Activated CD8-positive, alpha-beta memory T cell treated with anti-CD3 and anti-CD28 coated beads, Interleukin-2, amount 10 ng/mL, durations not matched to agents 7 days and 5 days (primary cell): ENCODE measurements around the gene CAMTA1. TPM values are rescaled to one million over a fixed set of nuclear protein-coding genes. Genes with fewer than 3 reads are reported as not detected.

Source experiments
- ATAC-seq: fragments of 150-1000 bp; cut with Tn5 transposase; one replicate; pipeline ENCODE4 v1.10.0; 2021; ENCODE audit warnings: moderate library complexity
- CTCF ChIA-PET: fragments of 350-600 bp; sonication (Branson Sonifier 250); formaldehyde crosslinking; loops from one replicate; lab custom pipeline; 2021; ENCODE audit warnings: antibody characterized with exemption; lab: Charles Lee
- DNase-seq: peaks from one replicate; pipeline ENCODE4 v3.0.0-alpha.2; 2020
- H3K27ac Mint-ChIP-seq: one replicate; pipeline ENCODE4 v1.8.0; 2021; ENCODE audit warnings: mild to moderate bottlenecking, mixed read lengths
- H3K27me3 Mint-ChIP-seq: one replicate; pipeline ENCODE4 v1.8.0; 2021; ENCODE audit warnings: mixed read lengths
- H3K36me3 Mint-ChIP-seq: one replicate; pipeline ENCODE4 v1.8.0; 2021; ENCODE audit warnings: mild to moderate bottlenecking, mixed read lengths
- H3K4me1 Mint-ChIP-seq: one replicate; pipeline ENCODE4 v1.8.0; 2021; ENCODE audit warnings: mixed read lengths
- H3K4me3 Mint-ChIP-seq: one replicate; pipeline ENCODE4 v1.8.0; 2021; ENCODE audit warnings: mild to moderate bottlenecking, moderate library complexity, mixed read lengths
- H3K9me3 Mint-ChIP-seq: one replicate; pipeline ENCODE4 v1.8.0; 2022; ENCODE audit warnings: low read depth, mixed read lengths
- total RNA-seq, 2 experiments: library from RNA; stranded (reverse); gene quantifications; one replicate each; pipeline ENCODE4 v1.2.3, GENCODE V29; 2021

The CAMTA1 gene
- total RNA-seq, 2 experiments from 2014 or later = 42.8 to 43.2 TPM

DNA sequence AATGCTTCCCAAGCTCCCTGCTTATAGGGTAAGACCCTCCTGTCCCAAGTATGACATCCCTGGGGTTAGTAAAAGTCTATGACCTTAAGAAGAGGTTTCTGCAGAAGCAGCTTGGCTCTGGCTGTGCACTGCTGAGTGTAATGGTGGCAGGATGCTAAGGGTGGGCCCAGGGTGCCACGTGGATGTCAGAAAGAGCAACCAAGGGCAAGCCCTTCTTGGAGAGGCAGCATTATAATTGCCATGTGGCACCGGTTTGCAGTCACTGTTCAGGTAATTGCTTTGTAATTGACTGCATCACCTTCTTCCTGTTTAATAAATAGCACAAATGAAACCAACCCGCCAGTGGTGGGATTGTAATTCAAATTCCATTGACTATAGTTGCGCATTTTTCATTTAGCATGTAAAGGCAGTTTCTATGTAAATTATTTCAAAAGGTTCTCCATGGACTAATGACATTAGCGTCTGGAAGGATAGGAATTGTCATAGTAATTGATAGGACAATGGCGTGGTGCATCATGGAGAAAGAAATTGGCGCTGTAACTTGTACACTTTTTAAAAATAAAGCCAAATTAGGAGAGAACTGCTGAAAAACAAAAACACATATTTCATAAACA, 495.2 kb downstream of the CAMTA1 start:
- CTCF ChIA-PET = no interaction called here
- Mint-ChIP-seq H3K4me3 (no peak overlapping the region), H3K4me1 (no peaks in the 10 kb centered on the region), H3K9me3 (peaks cover 2% of the 10 kb centered on the region), H3K36me3 (no peaks in the 10 kb centered on the region), H3K27me3 (peaks cover 4% of the 10 kb centered on the region), H3K27ac (no peak overlapping the region)
- DNase-seq (no peak), ATAC-seq (no peak)

DNA sequence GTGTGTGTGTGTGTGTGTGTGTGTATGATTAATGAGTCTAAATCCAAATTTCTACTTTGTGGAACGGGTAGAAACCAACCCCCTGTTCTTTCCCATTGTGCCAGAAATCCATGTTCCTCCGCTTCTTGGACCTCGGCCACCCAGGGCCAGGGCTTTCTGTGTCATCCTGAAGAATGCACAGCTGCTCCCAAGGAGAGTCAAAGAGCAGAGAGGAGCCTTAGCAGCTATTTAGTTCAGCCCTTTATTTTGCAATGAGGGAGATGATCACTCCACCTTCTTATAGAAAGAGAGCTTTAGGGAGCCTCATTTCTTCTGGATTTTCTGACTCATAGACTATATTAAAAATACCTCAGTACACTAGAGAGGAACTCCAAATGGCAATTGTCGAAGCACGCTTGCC, 496.6 kb downstream of the CAMTA1 start:
- peaks cover 2% of the 10 kb centered on the region for H3K9me3 Mint-ChIP-seq
- CTCF ChIA-PET = no interaction called here
- DNase-seq = no peak

DNA sequence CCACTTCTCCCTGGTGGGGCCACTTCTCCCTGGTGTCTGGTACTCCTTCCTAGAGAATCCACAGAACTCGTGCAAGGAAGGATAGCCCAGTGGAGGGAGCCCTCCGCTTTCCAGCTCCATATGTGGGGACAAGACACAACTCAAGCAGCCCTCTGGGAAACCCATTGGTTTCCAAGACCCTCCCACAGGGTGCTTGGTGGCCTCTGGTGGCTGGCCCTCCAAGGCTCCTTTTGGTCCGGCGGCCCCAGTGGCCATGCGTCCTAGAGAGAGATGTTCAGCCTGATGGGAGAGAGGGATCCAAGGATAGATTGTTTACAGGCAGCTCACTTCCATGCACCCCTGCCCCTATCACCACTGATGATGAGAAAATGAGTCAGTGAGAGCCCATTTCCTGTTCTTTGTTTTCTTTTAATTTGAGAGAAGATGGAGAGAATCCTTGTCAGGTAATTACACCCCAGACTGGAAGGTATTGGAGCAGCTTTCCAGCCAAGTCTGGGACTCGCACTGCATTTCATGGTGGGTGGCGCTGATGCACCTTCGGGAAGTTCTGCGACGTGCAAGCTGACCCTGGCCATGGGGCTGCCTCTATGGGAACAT, 499.7 kb downstream of the CAMTA1 start:
- CTCF ChIA-PET = no interaction called here
- H3K36me3 Mint-ChIP-seq = no peaks in the 10 kb centered on the region
- no peak for ATAC-seq

More for the DNA sequence above, 496.6 kb downstream of the CAMTA1 start:
- Mint-ChIP-seq H3K36me3 (no peaks in the 10 kb centered on the region), H3K27me3 (peaks cover 4% of the 10 kb centered on the region), H3K4me3 (no peak overlapping the region), H3K27ac (no peak overlapping the region), H3K4me1 (no peaks in the 10 kb centered on the region)
- no peak for ATAC-seq

DNA sequence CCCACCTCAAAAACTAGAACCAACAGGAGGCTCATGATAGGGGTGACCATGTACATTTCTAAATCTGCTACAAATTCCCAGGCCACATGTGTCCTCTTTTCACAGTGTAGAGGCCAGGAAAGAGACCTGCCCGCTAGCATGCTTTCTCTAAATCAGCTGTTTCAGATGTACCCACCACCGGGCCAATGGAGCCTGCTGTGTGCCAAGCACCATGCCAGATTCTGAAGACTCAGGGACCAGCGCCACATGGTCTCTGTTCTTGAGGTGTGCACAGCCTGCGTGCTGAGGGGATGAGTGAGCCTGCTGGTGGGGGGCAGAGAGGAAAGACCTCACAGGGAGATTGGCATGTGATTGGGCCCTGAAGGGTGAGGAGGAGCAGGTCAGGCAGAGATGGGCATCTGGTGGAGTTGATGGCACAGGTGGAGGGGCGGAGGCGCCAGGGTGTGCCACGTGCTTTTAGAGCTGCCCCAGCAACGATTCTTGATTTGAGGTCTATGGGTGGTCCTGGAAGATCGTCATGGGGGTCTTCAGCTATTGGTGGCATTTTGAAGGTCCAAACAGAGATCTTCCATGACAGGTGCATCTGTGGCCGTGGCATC, 500.7 kb downstream of the CAMTA1 start:
- no peak for DNase-seq
- Mint-ChIP-seq H3K27ac (no peak overlapping the region), H3K4me1 (no peaks in the 10 kb centered on the region), H3K9me3 (no peaks in the 10 kb centered on the region), H3K4me3 (no peak overlapping the region), H3K27me3 (peaks cover 2% of the 10 kb centered on the region), H3K36me3 (no peaks in the 10 kb centered on the region)
- CTCF ChIA-PET = no interaction called here
- ATAC-seq = no peak

More for the DNA sequence above, 499.7 kb downstream of the CAMTA1 start:
- H3K4me1 Mint-ChIP-seq = no peaks in the 10 kb centered on the region
- H3K4me3 Mint-ChIP-seq = no peak overlapping the region
- peaks cover 2% of the 10 kb centered on the region for H3K27me3 Mint-ChIP-seq
- no peak overlapping the region for H3K27ac Mint-ChIP-seq
- DNase-seq = no peak
- H3K9me3 Mint-ChIP-seq = no peaks in the 10 kb centered on the region

DNA sequence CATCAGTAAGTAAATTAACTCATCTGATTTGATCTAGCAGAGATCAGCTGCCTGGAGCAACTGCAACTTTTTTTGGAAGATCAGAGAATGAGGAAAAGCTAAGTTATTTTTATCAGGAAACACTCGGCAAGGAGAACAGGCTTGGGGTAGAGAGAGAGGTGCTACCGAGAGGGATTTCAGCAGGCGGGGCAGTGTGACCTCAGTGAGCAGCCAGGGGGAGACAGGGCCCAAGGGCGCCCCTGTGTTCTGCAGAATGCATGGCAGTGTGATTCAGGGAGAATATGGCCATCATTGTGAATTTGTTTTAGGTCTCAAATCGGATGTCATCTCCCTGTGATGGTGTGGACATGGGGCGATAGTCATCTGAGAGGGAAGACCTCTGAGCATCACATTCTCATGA, 501.8 kb downstream of the CAMTA1 start:
- Mint-ChIP-seq H3K9me3 (no peaks in the 10 kb centered on the region), H3K27ac (no peak overlapping the region), H3K36me3 (no peaks in the 10 kb centered on the region), H3K4me3 (no peak overlapping the region), H3K27me3 (peaks cover 2% of the 10 kb centered on the region), H3K4me1 (no peaks in the 10 kb centered on the region)
- CTCF ChIA-PET = no interaction called here
- ATAC-seq (no peak), DNase-seq (no peak)

DNA sequence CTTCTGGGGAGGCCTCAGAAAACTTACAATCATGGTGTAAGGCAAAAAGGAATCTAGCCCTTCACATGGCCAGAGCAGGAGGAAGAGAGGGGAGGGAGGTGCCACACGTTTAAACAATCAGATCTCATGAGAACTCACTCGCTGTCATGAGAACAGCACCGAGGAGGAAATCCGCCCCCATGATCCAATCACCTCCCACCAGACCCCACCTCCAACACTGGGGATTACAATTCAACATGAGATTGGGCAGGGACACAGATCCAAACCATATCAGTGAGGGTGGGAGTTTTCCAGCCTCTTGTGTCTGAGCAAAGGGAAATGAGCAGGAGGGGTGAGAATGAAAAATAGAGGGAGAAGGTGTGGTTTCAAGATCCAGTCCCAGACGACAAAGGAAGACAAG, 503.7 kb downstream of the CAMTA1 start:
- no peak for ATAC-seq
- no peak overlapping the region for H3K4me3 Mint-ChIP-seq
- CTCF ChIA-PET = no interaction called here
- DNase-seq = no peak
- H3K4me1 Mint-ChIP-seq = no peaks in the 10 kb centered on the region
- no peak overlapping the region for H3K27ac Mint-ChIP-seq
- H3K36me3 Mint-ChIP-seq = no peaks in the 10 kb centered on the region
- no peaks in the 10 kb centered on the region for H3K27me3 Mint-ChIP-seq
- no peaks in the 10 kb centered on the region for H3K9me3 Mint-ChIP-seq

DNA sequence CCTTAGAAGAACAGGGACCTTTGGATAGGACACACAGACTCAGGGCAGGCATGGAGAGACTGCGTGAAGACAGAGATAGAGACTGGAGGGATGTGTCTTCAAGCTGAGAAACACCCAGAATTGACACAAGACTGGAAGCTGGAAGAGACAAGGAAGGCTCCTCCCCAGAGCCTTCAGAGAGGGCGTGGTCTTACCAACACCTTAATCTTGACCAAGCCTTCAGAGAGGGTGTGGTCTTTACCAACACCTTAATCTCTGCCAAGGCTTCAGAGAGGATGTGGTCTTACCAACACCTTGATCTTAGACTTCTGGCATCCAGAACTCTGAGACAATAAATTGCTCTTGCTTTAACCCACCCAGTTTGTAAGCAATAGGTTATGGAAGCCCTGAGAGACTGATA, 504.4 kb downstream of the CAMTA1 start:
- H3K4me1 Mint-ChIP-seq = no peaks in the 10 kb centered on the region
- H3K9me3 Mint-ChIP-seq = no peaks in the 10 kb centered on the region
- CTCF ChIA-PET = no interaction called here
- no peaks in the 10 kb centered on the region for H3K36me3 Mint-ChIP-seq
- H3K27me3 Mint-ChIP-seq = no peaks in the 10 kb centered on the region
- DNase-seq (no peak), ATAC-seq (no peak)
- no peak overlapping the region for H3K4me3 Mint-ChIP-seq
- no peak overlapping the region for H3K27ac Mint-ChIP-seq

DNA sequence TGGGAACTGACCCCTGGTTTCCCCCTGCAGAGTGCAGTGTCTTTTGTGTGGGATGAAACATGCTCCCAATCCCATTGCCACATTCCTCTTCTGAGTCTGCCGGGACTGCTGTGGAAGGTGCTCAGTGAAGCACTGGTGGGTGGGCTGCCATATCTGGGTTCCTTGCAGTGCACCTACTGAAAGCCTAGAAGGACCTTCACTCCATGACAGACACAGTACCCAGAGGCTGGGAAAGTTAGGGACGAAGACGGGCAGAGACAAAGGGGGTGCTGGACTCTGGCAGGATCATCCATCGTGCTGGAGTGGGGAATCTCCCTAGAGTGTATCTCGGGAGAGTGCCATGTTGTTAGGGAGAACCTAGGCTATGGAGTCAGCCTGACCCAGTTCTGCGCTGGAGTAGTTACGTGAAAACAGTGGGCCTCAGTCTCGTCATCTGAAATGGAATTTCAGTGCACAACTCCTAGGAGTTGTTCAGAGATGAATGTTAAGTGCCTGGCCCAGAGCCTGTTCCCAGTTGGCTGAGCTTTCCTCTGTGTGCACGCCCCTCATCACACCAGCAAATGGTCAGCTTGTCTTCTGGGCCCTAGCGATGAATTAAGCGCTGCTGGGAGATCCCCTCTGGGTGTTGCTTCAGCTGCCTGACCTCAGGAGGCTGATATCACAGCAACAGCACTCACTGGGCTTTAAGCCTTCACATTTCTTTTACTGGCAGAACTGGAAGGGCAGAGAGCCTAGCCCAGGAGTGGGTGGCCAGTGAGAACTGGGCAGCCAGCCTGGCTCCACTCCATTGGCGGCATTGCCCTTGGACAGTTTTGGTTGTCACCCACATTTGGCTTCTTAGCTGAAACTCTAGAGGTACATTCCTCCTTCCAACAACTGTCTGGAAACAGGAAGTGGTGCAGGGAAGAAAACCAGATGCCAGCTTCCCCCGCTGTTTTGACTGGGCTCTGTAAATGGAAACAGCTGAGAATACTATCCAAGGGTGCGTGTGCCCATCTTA, 506.0 kb downstream of the CAMTA1 start:
- Mint-ChIP-seq H3K9me3 (no peaks in the 10 kb centered on the region), H3K4me1 (no peaks in the 10 kb centered on the region), H3K27ac (no peak overlapping the region), H3K27me3 (no peaks in the 10 kb centered on the region), H3K4me3 (no peak overlapping the region), H3K36me3 (no peaks in the 10 kb centered on the region)
- ATAC-seq (no peak), DNase-seq (no peak)
- CTCF ChIA-PET = no interaction called here

DNA sequence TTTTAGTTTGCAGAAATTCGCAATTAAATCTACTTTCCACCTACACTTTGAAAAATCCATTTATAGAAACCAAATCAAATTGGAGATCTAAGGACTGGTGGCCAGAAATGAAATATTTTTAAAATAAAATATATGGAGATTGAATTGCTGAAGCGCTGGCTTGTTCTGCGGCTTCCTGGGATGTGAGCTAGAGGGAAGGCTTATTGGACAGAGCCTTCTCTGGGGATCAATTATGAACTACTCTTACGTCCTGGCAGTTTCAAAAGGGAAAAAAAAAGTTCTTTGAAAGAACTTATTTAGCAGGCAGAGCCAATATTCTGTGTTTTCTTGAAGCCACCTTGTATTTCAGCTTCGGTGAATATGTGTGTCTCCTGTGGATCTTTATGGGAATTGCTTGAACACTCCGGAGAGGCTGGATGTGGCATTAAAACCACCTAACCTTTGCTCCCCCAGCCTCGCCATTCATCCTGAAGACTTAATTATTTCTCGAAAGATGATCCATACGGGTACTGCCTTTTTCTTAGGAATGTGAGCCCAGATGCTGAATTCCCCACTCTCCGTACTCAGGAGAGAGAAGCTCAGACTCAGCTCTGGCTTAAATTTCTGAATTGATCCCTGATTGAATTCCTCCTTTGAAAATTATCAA, 506.9 kb downstream of the CAMTA1 start:
- ATAC-seq (no peak), DNase-seq (no peak)
- CTCF ChIA-PET = no interaction called here
- Mint-ChIP-seq H3K4me1 (no peaks in the 10 kb centered on the region), H3K27me3 (no peaks in the 10 kb centered on the region), H3K27ac (no peak overlapping the region), H3K36me3 (no peaks in the 10 kb centered on the region), H3K9me3 (no peaks in the 10 kb centered on the region), H3K4me3 (no peak overlapping the region)

DNA sequence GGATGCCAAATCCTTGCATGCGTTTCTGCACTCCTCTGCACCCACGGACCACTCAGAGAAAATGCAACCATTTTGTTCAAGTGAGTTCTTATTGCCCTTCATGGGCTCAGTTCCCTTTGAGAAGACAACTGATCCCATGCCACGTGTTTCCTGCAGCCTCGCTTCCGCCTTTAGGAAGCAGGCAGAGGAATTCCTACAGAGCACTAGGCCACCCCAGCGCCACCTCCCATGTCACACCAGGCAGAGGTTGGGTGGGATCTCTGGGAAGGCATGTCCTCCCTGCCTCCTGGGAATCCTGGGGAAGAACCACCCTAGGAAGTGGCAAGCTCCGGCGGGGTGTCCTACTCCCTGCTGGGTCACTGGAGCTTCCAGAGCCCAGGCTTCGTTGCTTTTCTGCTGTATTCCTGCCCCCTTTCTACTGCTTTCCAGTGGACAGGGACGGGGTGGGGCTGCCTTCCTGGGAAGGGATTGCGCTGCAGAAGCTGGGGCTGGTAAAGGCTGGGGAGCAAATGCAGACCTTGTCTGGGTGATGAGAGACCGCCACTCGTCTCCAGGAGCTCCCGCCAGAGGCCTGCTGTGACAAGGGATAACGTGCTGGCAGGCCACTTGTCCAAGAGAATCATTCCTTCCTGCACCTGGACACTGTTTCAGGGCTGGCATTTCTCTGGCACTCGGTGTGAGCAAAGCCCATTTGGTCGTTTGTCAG, 507.6 kb downstream of the CAMTA1 start:
- DNase-seq (no peak), ATAC-seq (no peak)
- Mint-ChIP-seq H3K27ac (no peak overlapping the region), H3K4me3 (no peak overlapping the region), H3K4me1 (no peaks in the 10 kb centered on the region), H3K36me3 (no peaks in the 10 kb centered on the region), H3K27me3 (no peaks in the 10 kb centered on the region), H3K9me3 (no peaks in the 10 kb centered on the region)
- CTCF ChIA-PET = no interaction called here

DNA sequence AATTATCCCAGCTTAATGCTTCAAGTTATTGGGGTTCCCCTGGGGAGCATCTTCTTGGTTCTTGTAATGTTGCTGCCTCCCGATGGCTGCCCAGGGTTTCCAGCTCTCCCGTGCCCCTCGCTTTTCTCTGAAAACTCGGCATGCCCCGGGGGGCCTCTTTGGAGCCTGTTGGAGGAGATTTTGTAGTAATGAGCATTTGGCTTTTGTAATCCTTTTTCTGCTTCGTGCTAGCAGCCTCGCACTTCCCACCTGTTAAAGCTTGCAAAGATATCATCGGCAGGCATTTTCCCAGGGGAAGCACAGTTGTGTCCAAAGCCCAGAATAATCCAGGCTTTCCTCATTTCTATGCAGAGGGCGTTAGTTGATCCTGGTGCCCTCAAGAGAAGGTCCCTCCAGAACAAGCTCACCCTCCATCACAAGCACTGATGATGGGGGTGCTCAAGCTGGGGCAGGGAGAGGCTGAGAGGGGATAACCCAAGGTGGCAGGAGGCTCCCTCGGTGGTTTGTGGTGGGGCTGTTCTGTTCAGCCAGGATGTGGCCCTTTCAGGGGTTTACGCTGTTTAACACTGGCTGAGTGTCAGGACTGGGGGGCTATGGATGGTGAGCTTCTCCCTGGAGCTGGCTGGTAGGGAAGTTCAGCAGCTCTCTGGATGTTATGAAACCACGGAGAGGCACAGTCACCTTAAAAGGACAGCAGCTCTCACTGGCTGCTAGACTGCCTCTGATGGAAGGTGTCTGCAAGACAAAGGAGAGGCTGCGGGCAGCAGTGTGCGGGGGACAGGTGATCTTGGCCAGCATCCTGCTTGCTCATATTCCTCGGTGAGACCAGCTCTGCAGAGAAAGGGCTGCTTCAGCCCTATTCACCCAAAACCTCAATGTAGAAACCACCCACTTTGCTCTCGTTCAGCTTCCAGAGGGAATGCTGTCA, 508.7 kb downstream of the CAMTA1 start:
- DNase-seq = no peak
- Mint-ChIP-seq H3K9me3 (no peaks in the 10 kb centered on the region), H3K36me3 (no peaks in the 10 kb centered on the region), H3K4me1 (no peaks in the 10 kb centered on the region), H3K4me3 (no peak overlapping the region), H3K27ac (no peak overlapping the region), H3K27me3 (no peaks in the 10 kb centered on the region)
- ATAC-seq = no peak
- CTCF ChIA-PET = no interaction called here

DNA sequence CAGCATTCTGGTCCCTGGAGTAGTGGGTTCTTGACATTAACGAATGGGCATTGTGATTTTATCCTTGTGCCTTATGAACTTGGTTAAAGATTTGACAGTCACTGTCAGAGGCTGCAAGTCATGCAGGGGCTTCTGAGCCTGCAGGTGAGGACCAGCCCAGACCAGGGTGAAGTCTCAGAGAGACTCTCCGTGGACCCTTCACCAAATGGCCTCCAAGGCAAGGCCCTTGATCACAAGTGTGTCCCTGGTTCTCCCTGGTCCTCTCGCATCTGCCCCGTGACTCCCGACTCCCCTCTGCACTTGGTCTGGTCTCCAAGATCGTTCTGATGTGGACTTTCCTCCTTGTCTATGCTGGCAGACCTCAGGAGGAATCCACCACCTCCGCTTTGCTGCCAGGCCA, 509.4 kb downstream of the CAMTA1 start:
- no peak overlapping the region for H3K27ac Mint-ChIP-seq
- H3K27me3 Mint-ChIP-seq = peaks cover 5% of the 10 kb centered on the region
- ATAC-seq (no peak), DNase-seq (no peak)
- no peaks in the 10 kb centered on the region for H3K4me1 Mint-ChIP-seq
- no peak overlapping the region for H3K4me3 Mint-ChIP-seq
- CTCF ChIA-PET = no interaction called here
- no peaks in the 10 kb centered on the region for H3K9me3 Mint-ChIP-seq
- H3K36me3 Mint-ChIP-seq = no peaks in the 10 kb centered on the region
